Neural cell (in vitro differentiated cells): Measurements from ENCODE around the gene ADD2. TPM values are rescaled to one million over a fixed set of nuclear protein-coding genes. Genes with fewer than 3 reads are reported as not detected.

Experiments used
- H2AFZ ChIP-seq: fragments of 200-600, 300-800 bp; sonication (generic), shearing (Covaris generic); 2 replicates; pipeline ENCODE4 v1.6.0; 2014; ENCODE audit warnings: low read depth, mild to moderate bottlenecking, antibody characterized with exemption, low read length, moderate library complexity
- H3F3A ChIP-seq: fragments of 200-600 bp; shearing (Covaris generic); 2 replicates; pipeline ENCODE4 v1.6.1; 2016; ENCODE audit warnings: mild to moderate bottlenecking, moderate library complexity, mixed read lengths, antibody characterized with exemption, low read length; ENCODE audit not compliant: insufficient read depth, poor library complexity, severe bottlenecking
- H3K27ac ChIP-seq: fragments of 200-600, 300-800 bp; sonication (generic), shearing (Covaris generic); 2 replicates; pipeline ENCODE4 v1.5.1; 2014; ENCODE audit warnings: mild to moderate bottlenecking, low read length, moderate library complexity
- H3K27me3 ChIP-seq: fragments of 300-800, 200-600 bp; sonication (generic), shearing (Covaris generic); 2 replicates; pipeline ENCODE4 v1.6.0; 2014; ENCODE audit warnings: mild to moderate bottlenecking, low read depth, low read length, moderate library complexity; ENCODE audit not compliant: insufficient read depth
- H3K36me3 ChIP-seq: fragments of 300-800, 200-600 bp; sonication (generic), shearing (Covaris generic); 2 replicates; pipeline ENCODE4 v1.5.1; 2014; ENCODE audit warnings: mild to moderate bottlenecking, antibody characterized with exemption, low read length, moderate library complexity; ENCODE audit not compliant: insufficient read depth
- H3K4me2 ChIP-seq: fragments of 300-800, 200-600 bp; sonication (generic), shearing (Covaris generic); 2 replicates; pipeline ENCODE4 v1.6.0; 2014; ENCODE audit warnings: mild to moderate bottlenecking, low read length
- H3K4me3 ChIP-seq: fragments of 300-800, 200-600 bp; sonication (generic), shearing (Covaris generic); 2 replicates; pipeline ENCODE4 v1.5.1; 2014; ENCODE audit warnings: mild to moderate bottlenecking, low read length, moderate library complexity
- H3K79me2 ChIP-seq: fragments of 200-600 bp; shearing (Covaris generic); replicated peaks from 2 replicates; pipeline ENCODE4 v1.6.0; 2014; ENCODE audit warnings: mild to moderate bottlenecking, low read length, moderate library complexity; ENCODE audit not compliant: insufficient read depth
- H3K9ac ChIP-seq: fragments of 300-800, 200-600 bp; sonication (generic), shearing (Covaris generic); 2 replicates; pipeline ENCODE4 v1.6.1; 2016; ENCODE audit warnings: mild to moderate bottlenecking, low read length, mixed read lengths
- H3K9me2 ChIP-seq: fragments of 200-600 bp; shearing (Covaris generic); 2 replicates; pipeline ENCODE4 v1.6.1; 2016; ENCODE audit warnings: mild to moderate bottlenecking, low read length, mixed read lengths; ENCODE audit not compliant: insufficient read depth
- H3K9me3 ChIP-seq: fragments of 200-600, 300-800 bp; sonication (generic), shearing (Covaris generic); 2 replicates; pipeline ENCODE4 v1.6.1; 2016; ENCODE audit warnings: mild to moderate bottlenecking, mixed run types, low read length, moderate library complexity, mixed read lengths
- H4K20me1 ChIP-seq: fragments of 200-600 bp; shearing (Covaris generic); 2 replicates; pipeline ENCODE4 v1.6.1; 2016; ENCODE audit warnings: mild to moderate bottlenecking, mixed run types; ENCODE audit not compliant: insufficient read depth
- CTCF ChIP-seq: fragments of 450-650 bp; IDR thresholded peaks from 2 replicates; pipeline ENCODE4 v1.5.1; 2014; ENCODE audit warnings: antibody characterized with exemption, mild to moderate bottlenecking, moderate library complexity; ENCODE audit not compliant: poor library complexity, severe bottlenecking
- EP300 ChIP-seq: fragments of 450-650 bp; conservative IDR thresholded peaks from 2 replicates; pipeline ENCODE4 v1.6.1; 2014; ENCODE audit warnings: antibody characterized with exemption, mild to moderate bottlenecking, moderate library complexity; ENCODE audit not compliant: poor library complexity, severe bottlenecking
- EZH2 ChIP-seq: fragments of 200-600, 300-800 bp; shearing (Covaris generic), sonication (generic); IDR thresholded peaks from 2 replicates; pipeline ENCODE4 v1.6.1; 2014; ENCODE audit warnings: antibody characterized with exemption, low read length, borderline replicate concordance, mild to moderate bottlenecking; ENCODE audit not compliant: insufficient read depth, poor library complexity, severe bottlenecking
- MXI1 ChIP-seq: fragments of 450-650 bp; conservative IDR thresholded peaks from 2 replicates; pipeline ENCODE4 v1.6.1; 2014; ENCODE audit warnings: antibody characterized with exemption, mild to moderate bottlenecking; ENCODE audit not compliant: poor library complexity, severe bottlenecking
- POLR2AphosphoS5 ChIP-seq: IDR thresholded peaks from 2 replicates; pipeline ENCODE4 v1.6.1; 2012
- RAD21 ChIP-seq: fragments of 450-650 bp; conservative IDR thresholded peaks from 2 replicates; pipeline ENCODE4 v1.6.1; 2014; ENCODE audit warnings: antibody characterized with exemption, mild to moderate bottlenecking, moderate library complexity
- REST ChIP-seq: IDR thresholded peaks from 2 replicates; pipeline ENCODE4 v1.6.1; 2012; ENCODE audit warnings: borderline replicate concordance
- SMC3 ChIP-seq: fragments of 450-650 bp; conservative IDR thresholded peaks from 2 replicates; pipeline ENCODE4 v1.6.1; 2014; ENCODE audit warnings: antibody characterized with exemption, mild to moderate bottlenecking, moderate library complexity; ENCODE audit not compliant: poor library complexity
- TAF1 ChIP-seq: IDR thresholded peaks from 2 replicates; pipeline ENCODE4 v1.6.1; 2012; ENCODE audit warnings: low read depth
- polyA plus RNA-seq: library from polyadenylated mRNA; depleted of rRNA; stranded (reverse); fragments of >200 nt; gene quantifications from 2 replicates; pipeline ENCODE4 v1.2.3, GENCODE V29; 2014

Gene ADD2
- polyA plus RNA-seq, 1 donor from 2014 or later: 52.5 TPM

GRCh38 chr2:70656421-70657010, 111.5 kb downstream of the ADD2 start:
- no peak overlapping the region for H3K9ac ChIP-seq

GRCh38 chr2:70655786-70656185, 112.2 kb downstream of the ADD2 start:
- Histone ChIP-seq H3K9ac (no peak overlapping the region), H3K9me2 (no peaks in the 10 kb centered on the region), H3K4me3 (no peak overlapping the region), H3K4me2 (no peak overlapping the region), H3F3A (no peaks in the 10 kb centered on the region), H3K79me2 (no peaks in the 10 kb centered on the region), H3K36me3 (no peaks in the 10 kb centered on the region), H3K27ac (no peak overlapping the region), H2AFZ (no peak overlapping the region), H3K27me3 (no peaks in the 10 kb centered on the region), H3K9me3 (no peaks in the 10 kb centered on the region), H4K20me1 (no peaks in the 10 kb centered on the region)
- TF ChIP-seq SMC3: no peak
- TF ChIP-seq EP300: no peak
- TF ChIP-seq EZH2: no peak
- TF ChIP-seq POLR2AphosphoS5: no peak
- no peak for TF ChIP-seq RAD21
- TF ChIP-seq CTCF: no peak
- no peak for TF ChIP-seq REST
- no peak for TF ChIP-seq TAF1
- TF ChIP-seq MXI1: no peak

More at GRCh38 chr2:70656421-70657010, 111.5 kb downstream of the ADD2 start:
- Histone ChIP-seq H3K27ac (no peak overlapping the region), H3K4me2 (no peak overlapping the region), H3K36me3 (no peaks in the 10 kb centered on the region), H3K4me3 (no peak overlapping the region), H3K9me3 (no peaks in the 10 kb centered on the region), H3K9me2 (no peaks in the 10 kb centered on the region), H3K27me3 (no peaks in the 10 kb centered on the region), H4K20me1 (no peaks in the 10 kb centered on the region), H2AFZ (no peak overlapping the region), H3K79me2 (no peaks in the 10 kb centered on the region), H3F3A (no peaks in the 10 kb centered on the region)
- TF ChIP-seq TAF1: no peak
- no peak for TF ChIP-seq SMC3
- no peak for TF ChIP-seq CTCF
- no peak for TF ChIP-seq MXI1
- TF ChIP-seq EZH2: no peak
